ENCODE results near the gene PSMA7.

PSMA7 gene

DNA sequence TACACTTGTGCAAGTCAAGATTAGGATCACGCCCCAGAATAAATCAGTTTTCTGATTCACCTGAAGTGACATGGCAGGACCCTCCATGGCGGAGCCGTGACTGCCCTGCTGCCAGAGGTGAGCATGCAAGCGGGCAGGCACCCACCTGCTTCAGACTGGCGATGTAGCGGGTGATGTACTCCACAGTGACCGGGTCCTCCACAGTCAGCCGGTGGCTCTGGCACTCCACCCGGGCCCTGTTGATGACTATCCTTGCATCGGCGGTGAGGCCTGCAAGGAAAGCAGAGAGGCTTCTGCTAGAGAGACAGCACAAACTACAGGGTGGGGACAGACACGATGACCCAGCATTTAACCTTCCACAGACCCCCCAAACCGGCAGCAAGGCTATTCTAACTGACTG lies 3.6 kb downstream of the PSMA7 start:
- DNase-seq (ENCODE audit: extremely low spot score), result no peak
- TF ChIP-seq, protein P1, sequence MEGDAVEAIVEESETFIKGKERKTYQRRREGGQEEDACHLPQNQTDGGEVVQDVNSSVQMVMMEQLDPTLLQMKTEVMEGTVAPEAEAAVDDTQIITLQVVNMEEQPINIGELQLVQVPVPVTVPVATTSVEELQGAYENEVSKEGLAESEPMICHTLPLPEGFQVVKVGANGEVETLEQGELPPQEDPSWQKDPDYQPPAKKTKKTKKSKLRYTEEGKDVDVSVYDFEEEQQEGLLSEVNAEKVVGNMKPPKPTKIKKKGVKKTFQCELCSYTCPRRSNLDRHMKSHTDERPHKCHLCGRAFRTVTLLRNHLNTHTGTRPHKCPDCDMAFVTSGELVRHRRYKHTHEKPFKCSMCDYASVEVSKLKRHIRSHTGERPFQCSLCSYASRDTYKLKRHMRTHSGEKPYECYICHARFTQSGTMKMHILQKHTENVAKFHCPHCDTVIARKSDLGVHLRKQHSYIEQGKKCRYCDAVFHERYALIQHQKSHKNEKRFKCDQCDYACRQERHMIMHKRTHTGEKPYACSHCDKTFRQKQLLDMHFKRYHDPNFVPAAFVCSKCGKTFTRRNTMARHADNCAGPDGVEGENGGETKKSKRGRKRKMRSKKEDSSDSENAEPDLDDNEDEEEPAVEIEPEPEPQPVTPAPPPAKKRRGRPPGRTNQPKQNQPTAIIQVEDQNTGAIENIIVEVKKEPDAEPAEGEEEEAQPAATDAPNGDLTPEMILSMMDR (IDR thresholded peaks at IDR 0.05; ENCODE audit: control extremely low read depth, extremely low read depth, low read depth, missing control alignments), result no peak
- POLR2A ChIA-PET, result no interaction called here
- CTCF ChIA-PET, result interaction anchor here (6.7 kb wide), 1 partner anchor 129 kb away, joined by 57 read pairs; no protein-coding TSS in a partner anchor

DNA sequence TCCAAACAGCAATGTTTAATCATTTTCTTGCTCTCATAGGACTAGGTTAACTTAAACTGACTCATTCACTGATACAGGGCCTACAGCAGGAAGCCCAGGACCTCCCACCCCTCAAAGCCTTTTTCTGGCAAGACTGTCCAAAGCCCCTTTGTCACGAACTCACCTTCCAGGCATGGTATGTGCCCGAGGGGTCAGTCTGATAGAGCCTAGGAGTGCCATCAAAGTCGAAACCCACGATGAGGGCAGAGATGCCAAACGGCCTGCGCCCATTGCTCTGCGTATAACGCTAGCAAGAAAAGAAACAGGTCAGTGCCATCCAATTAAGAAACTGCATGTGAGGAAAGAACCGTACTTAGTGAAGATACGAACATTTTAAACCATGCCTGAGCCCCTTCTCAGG lies 4.3 kb downstream of the PSMA7 start:
- POLR2A ChIA-PET, result interaction anchor here (0.7 kb wide), 1 partner anchor 11 kb away, joined by 3 read pairs; no protein-coding TSS in a partner anchor
- TF ChIP-seq, protein P1 (IDR thresholded peaks at IDR 0.05; ENCODE audit: control extremely low read depth, extremely low read depth, low read depth, missing control alignments), result no peak
- no peak for DNase-seq (ENCODE audit: extremely low spot score)
- CTCF ChIA-PET, result interaction anchor here (1.2 to 6.7 kb wide), 4 partner anchors 12 to 128 kb away, joined by 3 to 57 read pairs (median 10); no protein-coding TSS in a partner anchor

DNA sequence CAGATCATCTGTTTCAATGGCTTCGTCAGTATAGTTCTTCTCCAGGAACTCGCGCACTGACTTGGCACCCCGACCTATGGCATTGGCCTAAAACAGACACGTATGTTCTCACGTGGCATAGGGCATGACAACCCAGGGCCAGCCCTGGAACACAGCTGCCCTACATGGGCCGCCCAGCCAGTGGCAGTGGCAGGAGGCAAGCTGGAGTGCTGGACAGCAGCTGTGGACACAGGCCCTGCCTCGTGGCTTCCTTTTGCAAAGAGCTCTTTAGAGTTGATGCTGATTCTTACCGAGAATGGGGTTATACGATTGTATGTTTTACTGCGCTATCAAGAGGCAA lies 5.0 kb downstream of the PSMA7 start:
- TF ChIP-seq, protein P1 (IDR thresholded peaks at IDR 0.05; ENCODE audit: control extremely low read depth, extremely low read depth, low read depth, missing control alignments), result no peak
- DNase-seq (ENCODE audit: extremely low spot score), result no peak
- POLR2A ChIA-PET, result interaction anchor here (0.7 to 0.8 kb wide), 3 partner anchors 12 to 1977 kb away, joined by 3 to 6 read pairs (median 3); partner anchors contain the start of gene TAF4
- CTCF ChIA-PET, result interaction anchor here (1.1 to 6.7 kb wide), 7 partner anchors 9 to 127 kb away, joined by 3 to 57 read pairs (median 6); no protein-coding TSS in a partner anchor

DNA sequence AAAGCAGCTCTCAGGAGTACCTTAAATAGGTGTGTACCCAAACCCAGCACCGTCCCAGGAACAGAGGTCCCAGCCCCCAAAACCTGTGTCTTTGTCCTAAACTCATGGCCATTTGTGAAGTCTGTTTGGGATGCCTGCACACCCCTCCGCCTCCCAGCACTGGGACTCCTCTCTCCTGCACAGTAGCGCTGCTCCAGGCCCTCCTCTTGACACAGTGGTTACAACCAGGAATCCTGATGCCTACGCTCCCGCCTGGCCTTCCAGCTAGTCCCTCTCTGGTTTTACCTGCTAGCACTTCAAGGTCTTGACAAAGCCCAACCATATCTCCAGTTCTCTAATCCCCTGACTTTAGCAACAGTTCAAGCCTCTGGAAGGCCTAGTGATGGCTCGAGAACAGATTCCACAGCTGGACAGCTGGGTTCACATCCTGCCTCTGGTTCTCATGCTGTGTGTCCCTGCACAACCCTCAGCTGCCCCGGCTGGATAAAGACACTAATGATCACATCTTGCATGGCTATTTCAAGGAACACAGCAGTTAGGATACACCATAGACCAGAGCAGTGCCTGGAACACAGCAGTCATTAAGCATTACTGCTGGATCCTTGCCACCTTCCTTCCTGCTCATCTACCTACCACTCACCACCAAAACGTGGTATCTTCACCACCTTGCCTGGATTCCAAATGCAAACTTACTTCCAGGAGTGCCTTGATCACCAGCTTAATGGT lies 5.6 kb downstream of the PSMA7 start:
- ChIA-PET POLR2A (interaction anchor here (0.7 to 0.8 kb wide), 2 partner anchors 72 to 1977 kb away, joined by 3 to 6 read pairs; partner anchors contain the start of gene TAF4), CTCF (interaction anchor here (1.1 to 6.7 kb wide), 8 partner anchors 10 to 127 kb away, joined by 3 to 57 read pairs (median 4); no protein-coding TSS in a partner anchor)
- TF ChIP-seq, protein P1 (IDR thresholded peaks at IDR 0.05; ENCODE audit: control extremely low read depth, extremely low read depth, low read depth, missing control alignments), result no peak
- DNase-seq (ENCODE audit: extremely low spot score), result no peak

DNA sequence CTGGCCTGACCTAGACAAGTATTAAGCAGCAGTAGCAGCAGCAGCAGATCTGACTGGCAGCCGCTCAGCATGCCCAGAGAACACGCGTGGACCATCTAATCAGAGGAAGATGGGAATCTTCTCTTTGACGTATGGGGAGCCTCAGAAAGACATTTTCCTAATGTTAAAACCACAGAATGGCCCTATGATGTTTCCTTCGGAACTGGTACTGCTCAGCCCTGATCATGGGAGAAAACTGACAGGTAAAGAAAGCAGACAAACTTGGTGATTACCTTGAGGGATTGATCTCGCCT lies 6.2 kb downstream of the PSMA7 start:
- TF ChIP-seq, protein P1 (IDR thresholded peaks at IDR 0.05; ENCODE audit: control extremely low read depth, extremely low read depth, low read depth, missing control alignments), result no peak
- ChIA-PET POLR2A (no interaction called here), CTCF (interaction anchor here (1.1 to 6.7 kb wide), 7 partner anchors 10 to 126 kb away, joined by 3 to 57 read pairs (median 6); no protein-coding TSS in a partner anchor)
- no peak for DNase-seq (ENCODE audit: extremely low spot score)

DNA sequence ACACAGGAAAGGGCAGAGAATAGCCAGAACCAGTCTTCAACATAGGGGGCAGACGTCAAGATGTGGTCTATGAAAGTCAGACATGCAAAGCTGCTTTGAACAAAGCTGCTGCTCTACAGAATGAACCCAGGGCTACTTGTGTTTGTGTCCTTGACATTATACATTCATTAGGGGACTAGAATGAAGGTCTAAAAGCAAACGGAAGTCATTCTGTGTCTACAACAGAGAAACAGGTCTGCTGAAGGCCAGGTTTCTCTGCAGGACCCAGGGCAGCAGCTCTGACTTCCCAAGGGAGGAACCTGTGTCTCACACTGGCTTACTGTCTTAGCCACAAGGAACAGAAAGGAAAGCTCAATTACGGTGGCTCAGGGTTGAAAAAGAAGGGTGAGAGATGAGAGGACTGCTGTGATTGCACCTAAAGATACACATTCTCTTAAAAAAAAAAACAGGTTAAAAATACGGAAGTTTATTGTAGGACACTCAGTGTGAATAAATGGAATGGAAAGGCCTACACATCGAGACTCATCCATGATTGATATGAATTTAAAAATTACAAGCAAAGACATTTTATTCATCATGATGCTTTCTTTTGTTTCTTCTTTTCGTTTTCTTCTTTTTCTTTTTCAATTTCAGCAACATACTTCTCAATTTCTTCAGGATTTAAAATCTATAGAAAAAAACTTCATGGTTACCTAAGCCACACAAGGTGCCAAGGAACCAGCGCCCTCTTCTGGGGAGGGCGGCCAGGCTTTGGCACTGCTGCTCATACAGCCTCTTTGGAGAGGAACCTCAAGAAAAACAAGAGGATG lies 6.7 kb downstream of the PSMA7 start:
- TF ChIP-seq, protein P1 (IDR thresholded peaks at IDR 0.05; ENCODE audit: control extremely low read depth, extremely low read depth, low read depth, missing control alignments), result peak; percentile 94
- ChIA-PET POLR2A (interaction anchor here (1.0 to 1.7 kb wide), 2 partner anchors 10 to 70 kb away, joined by 5 to 7 read pairs; partner anchors contain the start of gene TAF4), CTCF (interaction anchor here (0.8 to 6.7 kb wide), 11 partner anchors 9 to 165 kb away, joined by 3 to 57 read pairs (median 4); no protein-coding TSS in a partner anchor)
- DNase-seq (ENCODE audit: extremely low spot score), result peak; percentile 64
